IMR-90 (cell line): Measurements from ENCODE around the gene YPEL5. TPM values are rescaled to one million over a fixed set of nuclear protein-coding genes. Genes with fewer than 3 reads are reported as not detected.

Experiments
- ATAC-seq: fragments of 200-7000 bp; cut with Tn5 transposase; 2 replicates; pipeline ENCODE4 v1.9.1; 2020; ENCODE audit warnings: low read depth, mild to moderate bottlenecking, moderate library complexity
- BruUV-seq: library from RNA; stranded (reverse); fragments of 400-500 nt; replicated peaks from 2 replicates; lab custom pipeline; 2021; lab: Mats Ljungman, UMichigan
- CTCF ChIA-PET: fragments of 300-600 bp; formaldehyde crosslinking; extraction: SDS; loops from one replicate; lab custom pipeline; 2021; ENCODE audit warnings: antibody characterized with exemption; lab: Yijun Ruan, JAX
- POLR2A ChIA-PET: fragments of 300-600 bp; sonication (Branson Sonifier 250); formaldehyde crosslinking; loops from one replicate; lab custom pipeline; 2022; ENCODE audit warnings: antibody characterized with exemption; ENCODE audit not compliant: unreplicated experiment; lab: Charles Lee
- DNase-seq: peaks from one replicate; pipeline ENCODE4 v3.0.0; 2013
- H2AFZ ChIP-seq: replicated peaks from 2 replicates; pipeline ENCODE3; 2013; ENCODE audit warnings: low read length, mild to moderate bottlenecking; ENCODE audit not compliant: poor library complexity
- H2AK5ac ChIP-seq: 2 replicates; pipeline ENCODE4 v1.6.1; 2013; ENCODE audit warnings: low read depth, low read length, inconsistent platforms
- H2AK9ac ChIP-seq: replicated peaks from 2 replicates; pipeline ENCODE3; 2013; ENCODE audit warnings: mild to moderate bottlenecking, low read depth, low read length, moderate library complexity; ENCODE audit not compliant: poor library complexity
- H2BK120ac ChIP-seq: 2 replicates; pipeline ENCODE4 v1.6.1; 2013; ENCODE audit warnings: low read depth, low read length, inconsistent platforms
- H2BK15ac ChIP-seq: 3 replicates; pipeline ENCODE4 v1.6.1; 2013; ENCODE audit warnings: low read depth, low read length, inconsistent platforms
- H2BK20ac ChIP-seq: 2 replicates; pipeline ENCODE4 v1.6.1; 2013; ENCODE audit warnings: low read depth, mild to moderate bottlenecking, inconsistent platforms, low read length, moderate library complexity
- H2BK5ac ChIP-seq: 2 replicates; pipeline ENCODE4 v1.6.1; 2013; ENCODE audit warnings: mild to moderate bottlenecking, low read depth, low read length, inconsistent platforms; ENCODE audit not compliant: poor library complexity, severe bottlenecking
- H3K14ac ChIP-seq: replicated peaks from 2 replicates; pipeline ENCODE4 v1.6.1; 2013; ENCODE audit warnings: low read depth, low read length, inconsistent platforms
- H3K18ac ChIP-seq: 2 replicates; pipeline ENCODE4 v1.6.1; 2013; ENCODE audit warnings: low read depth, low read length, control low read depth
- H3K23ac ChIP-seq: 2 replicates; pipeline ENCODE4 v1.6.1; 2013; ENCODE audit warnings: low read depth, low read length, inconsistent platforms
- H3K27ac ChIP-seq: 2 replicates; pipeline ENCODE4 v1.5.1; 2013; ENCODE audit warnings: mild to moderate bottlenecking, control low read depth, low read length; ENCODE audit not compliant: insufficient read depth
- H3K27me3 ChIP-seq: 2 replicates; pipeline ENCODE4 v1.6.1; 2013; ENCODE audit warnings: low read length; ENCODE audit not compliant: control insufficient read depth, insufficient read depth
- H3K36me3 ChIP-seq: 2 replicates; pipeline ENCODE4 v1.6.1; 2013; ENCODE audit warnings: low read length, mixed read lengths; ENCODE audit not compliant: control insufficient read depth, insufficient read depth
- H3K4ac ChIP-seq: 2 replicates; pipeline ENCODE4 v1.6.1; 2013; ENCODE audit warnings: low read depth, low read length, inconsistent platforms
- H3K4me1 ChIP-seq: 2 replicates; pipeline ENCODE4 v1.6.1; 2013; ENCODE audit warnings: low read length, mixed read lengths; ENCODE audit not compliant: control insufficient read depth, insufficient read depth
- H3K4me2 ChIP-seq: 2 replicates; pipeline ENCODE4 v1.6.1; 2013; ENCODE audit warnings: low read depth, mild to moderate bottlenecking, control low read depth, low read length, moderate library complexity
- H3K4me3 ChIP-seq: 2 replicates; pipeline ENCODE4 v1.5.1; 2013; ENCODE audit warnings: low read depth, mild to moderate bottlenecking, control low read depth, low read length, moderate library complexity; ENCODE audit not compliant: insufficient read depth
- H3K56ac ChIP-seq: 2 replicates; pipeline ENCODE4 v1.6.1; 2013; ENCODE audit warnings: low read length, inconsistent platforms; ENCODE audit not compliant: insufficient read depth; ENCODE audit errors: extremely low read depth
- H3K79me1 ChIP-seq, 2 experiments: 2 replicates each; pipeline ENCODE4 v1.6.1; 2013; ENCODE audit warnings: low read length in 2 of 2, inconsistent platforms in 1 of 2, low read depth in 1 of 2
- H3K9ac ChIP-seq: 2 replicates; pipeline ENCODE4 v1.6.1; 2013; ENCODE audit warnings: low read depth, low read length, control low read depth
- H3K9me1 ChIP-seq: 2 replicates; pipeline ENCODE4 v1.6.1; 2013; ENCODE audit warnings: low read length, inconsistent platforms; ENCODE audit not compliant: insufficient read depth
- H3K9me3 ChIP-seq: 2 replicates; pipeline ENCODE4 v1.6.1; 2013; ENCODE audit warnings: low read length; ENCODE audit not compliant: control insufficient read depth, insufficient read depth
- H4K20me1 ChIP-seq: 2 replicates; pipeline ENCODE4 v1.6.1; 2013; ENCODE audit warnings: low read length, inconsistent platforms; ENCODE audit not compliant: insufficient read depth
- H4K5ac ChIP-seq: 2 replicates; pipeline ENCODE4 v1.6.1; 2013; ENCODE audit warnings: mild to moderate bottlenecking, low read depth, low read length, control low read depth
- H4K8ac ChIP-seq, 2 experiments: 2 replicates each; pipeline ENCODE4 v1.6.1; 2013; ENCODE audit warnings: low read depth in 2 of 2, low read length in 2 of 2, control low read depth in 1 of 2, inconsistent platforms in 1 of 2
- H4K91ac ChIP-seq: 2 replicates; pipeline ENCODE4 v1.6.1; 2013; ENCODE audit warnings: low read depth, low read length, inconsistent platforms; ENCODE audit not compliant: insufficient read depth
- BHLHE40 ChIP-seq: fragments of 150-350 bp; IDR thresholded peaks from 2 replicates; pipeline ENCODE4 v1.6.1; 2016; ENCODE audit warnings: mild to moderate bottlenecking, low read depth, low read length
- CEBPB ChIP-seq: IDR thresholded peaks from 2 replicates; pipeline ENCODE4 v1.6.1; 2012; ENCODE audit warnings: low read depth, low read length, improper control_type of control experiment
- CHD1 ChIP-seq: IDR thresholded peaks from 2 replicates; pipeline ENCODE4 v1.6.1; 2012; ENCODE audit warnings: low read depth, low read length, improper control_type of control experiment
- CTCF ChIP-seq: conservative IDR thresholded peaks from 2 replicates; pipeline ENCODE4 v1.5.1; 2012; ENCODE audit warnings: mild to moderate bottlenecking, low read depth, low read length, improper control_type of control experiment
- ELK1 ChIP-seq: fragments of 150-350 bp; IDR thresholded peaks from 2 replicates; pipeline ENCODE4 v1.6.1; 2016; ENCODE audit warnings: low read depth, mild to moderate bottlenecking, low read length, moderate library complexity, borderline replicate concordance
- FOS ChIP-seq: fragments of 150-350 bp; IDR thresholded peaks from 2 replicates; pipeline ENCODE4 v1.6.1; 2016; ENCODE audit warnings: low read depth, low read length
- MAFK ChIP-seq: IDR thresholded peaks from 2 replicates; pipeline ENCODE4 v1.6.1; 2012; ENCODE audit warnings: low read depth, low read length, improper control_type of control experiment
- MAZ ChIP-seq: IDR thresholded peaks from 2 replicates; pipeline ENCODE4 v1.6.1; 2012; ENCODE audit warnings: low read depth, mild to moderate bottlenecking, low read length, improper control_type of control experiment, moderate library complexity, borderline replicate concordance
- MXI1 ChIP-seq: IDR thresholded peaks from 2 replicates; pipeline ENCODE4 v1.6.1; 2012; ENCODE audit warnings: low read depth, mild to moderate bottlenecking, low read length, moderate library complexity, borderline replicate concordance
- NFE2L2 ChIP-seq: fragments of 150-350 bp; IDR thresholded peaks from 2 replicates; pipeline ENCODE4 v1.6.1; 2016; ENCODE audit warnings: low read depth, mild to moderate bottlenecking, low read length
- POLR2A ChIP-seq: IDR thresholded peaks from 2 replicates; pipeline ENCODE4 v1.6.1; 2012; ENCODE audit warnings: mild to moderate bottlenecking, low read depth, low read length
- RAD21 ChIP-seq: IDR thresholded peaks from 2 replicates; pipeline ENCODE4 v1.6.1; 2012; ENCODE audit warnings: low read length, improper control_type of control experiment
- RCOR1 ChIP-seq: IDR thresholded peaks from 2 replicates; pipeline ENCODE4 v1.6.1; 2012; ENCODE audit warnings: mild to moderate bottlenecking, low read length, improper control_type of control experiment; ENCODE audit not compliant: insufficient replicate concordance
- RFX5 ChIP-seq: IDR thresholded peaks from 2 replicates; pipeline ENCODE4 v1.8.0; 2012; ENCODE audit warnings: low read depth, mild to moderate bottlenecking, low read length, moderate library complexity
- SMC3 ChIP-seq: fragments of 150-350 bp; IDR thresholded peaks from 2 replicates; pipeline ENCODE4 v1.6.1; 2016; ENCODE audit warnings: low read depth, mild to moderate bottlenecking, antibody characterized with exemption, low read length, moderate library complexity
- USF2 ChIP-seq: fragments of 150-350 bp; IDR thresholded peaks from 2 replicates; pipeline ENCODE4 v1.6.1; 2017; ENCODE audit warnings: mild to moderate bottlenecking, antibody characterized with exemption, low read length, low read depth
- WGBS, 2 experiments: methylation state at CpG; one replicate each; pipeline versions ENCODE4 v1.1.5 to v1.1.7; 2013; ENCODE audit warnings: missing lambda C conversion rate in 2 of 2; ENCODE audit not compliant: insufficient read length in 1 of 2; ENCODE audit errors: extremely low coverage in 2 of 2; 5-methylcytosine and 5-hydroxymethylcytosine counted together
- dilution Hi-C: fragments of 300-500 bp; cut with HindIII; formaldehyde crosslinking; loops from one replicate; pipeline ENCODE4 v1.14.3; 2018; ENCODE audit warnings: low sequenced_read_pairs; ENCODE audit not compliant: unreplicated experiment
- in situ Hi-C: fragments of 300-500 bp; cut with MboI; formaldehyde crosslinking; loops from 3 replicates; pipeline ENCODE4 v1.14.3; 2019; ENCODE audit warnings: low sequenced_read_pairs, inconsistent platforms, mixed read lengths
- intact Hi-C: fragments of 100-400 bp; cut with micrococcal nuclease; formaldehyde crosslinking; loops from 2 replicates; pipeline ENCODE4 v1.10.0; 2022
- polyA plus RNA-seq, 3 experiments: library from polyadenylated mRNA; depleted of rRNA; stranded (reverse); fragments of >200 nt; gene quantifications; 2 replicates each; pipeline ENCODE4 v1.2.3, GENCODE V29; 2012; ENCODE audit warnings: low replicate concordance in 1 of 3
- total RNA-seq: library from RNA; depleted of rRNA; stranded (reverse); fragments of >200 nt; gene quantifications from 2 replicates; pipeline ENCODE4 v1.2.3, GENCODE V29; 2012

Gene YPEL5
- total and polyA plus RNA-seq, 2 of the 4 experiments (the other 2 are of a cell fraction), result 40.7 to 62.6 TPM

- in situ Hi-C loops, result no loop called here
- Histone ChIP-seq H3K18ac (no peak overlapping the region), H3K36me3 (no peaks in the 10 kb centered on the region), H2AFZ (no peak overlapping the region), H3K56ac (no peak overlapping the region), H3K4ac (no peak overlapping the region), H2AK5ac (no peak overlapping the region), H3K4me1 (no peaks in the 10 kb centered on the region), H2BK20ac (no peak overlapping the region), H4K8ac (no peak overlapping the region), H3K79me1 (no peaks in the 10 kb centered on the region), H2BK5ac (no peak overlapping the region), H2BK120ac (no peak overlapping the region), H3K9ac (no peak overlapping the region), H4K20me1 (no peaks in the 10 kb centered on the region), H3K23ac (no peak overlapping the region), H3K4me2 (no peak overlapping the region), H3K9me3 (peaks cover 3% of the 10 kb centered on the region; the same call in 1 of the 2 replicates), H4K91ac (no peak overlapping the region), H2BK15ac (no peak overlapping the region), H3K14ac (no peak overlapping the region), H3K27ac (no peak overlapping the region), H3K4me3 (no peak overlapping the region), H4K5ac (no peak overlapping the region), H2AK9ac (no peak overlapping the region), H3K27me3 (peaks cover 27% of the 10 kb centered on the region), H3K9me1 (no peaks in the 10 kb centered on the region)
- dilution Hi-C loops, result no loop called here
- ChIA-PET POLR2A (no interaction called here), CTCF (interaction anchor here (0.8 kb wide), 1 partner anchor 9 kb away, joined by 3 read pairs; no protein-coding TSS in a partner anchor)
- WGBS, 2 experiments, result 0% methylated on average over 2 of the region's 10 CpGs; no CpG with 5 or more reads in 1 of the 2 experiments
- intact Hi-C loops, result no loop called here
- DNase-seq (no peak), ATAC-seq (no peak)
- no TSS peak for BruUV-seq
- TF ChIP-seq NFE2L2 (no peak), MXI1 (no peak), CHD1 (no peak), SMC3 (no peak), RAD21 (no peak), RFX5 (no peak), BHLHE40 (no peak), MAFK (no peak), ELK1 (no peak), FOS (no peak), RCOR1 (no peak), POLR2A (no peak), CEBPB (no peak), USF2 (no peak), MAZ (no peak), CTCF (no peak)
These were observed 9.9 kb upstream of the YPEL5 start for GRCh38 chr2:30136764-30137444.
